Ishikawa (cell line): ENCODE results near the gene HECTD3.

Source experiments
- CEBPB ChIP-seq: IDR thresholded peaks from 2 replicates; pipeline ENCODE4 v1.6.1; 2012
- CREB1 ChIP-seq: IDR thresholded peaks from 2 replicates; pipeline ENCODE4 v1.6.1; 2012; ENCODE audit warnings: low read depth
- EGR1 ChIP-seq: IDR thresholded peaks from 2 replicates; pipeline ENCODE4 v1.6.1; 2012
- EP300 ChIP-seq: IDR thresholded peaks from 2 replicates; pipeline ENCODE4 v1.6.1; 2012; ENCODE audit warnings: borderline replicate concordance
- FOXM1 ChIP-seq: IDR thresholded peaks from 2 replicates; pipeline ENCODE4 v1.6.1; 2012; ENCODE audit warnings: low read depth, borderline replicate concordance
- MAX ChIP-seq: IDR thresholded peaks from 2 replicates; pipeline ENCODE4 v1.6.1; 2012
- NFIC ChIP-seq: IDR thresholded peaks from 2 replicates; pipeline ENCODE4 v1.6.1; 2012
- RAD21 ChIP-seq: IDR thresholded peaks from 2 replicates; pipeline ENCODE4 v1.6.1; 2012; ENCODE audit warnings: low read depth
- REST ChIP-seq: IDR thresholded peaks from 2 replicates; pipeline ENCODE4 v1.6.1; 2012; ENCODE audit warnings: low read depth, mild to moderate bottlenecking
- TAF1 ChIP-seq: IDR thresholded peaks from 2 replicates; pipeline ENCODE4 v1.6.1; 2012; ENCODE audit warnings: low read depth, mild to moderate bottlenecking
- TCF12 ChIP-seq: IDR thresholded peaks from 2 replicates; pipeline ENCODE4 v1.6.1; 2012; ENCODE audit warnings: low read depth
- TEAD4 ChIP-seq: IDR thresholded peaks from 2 replicates; pipeline ENCODE4 v1.6.1; 2012
- USF1 ChIP-seq: IDR thresholded peaks from 2 replicates; pipeline ENCODE4 v1.6.1; 2012
- YY1 ChIP-seq: IDR thresholded peaks from 2 replicates; pipeline ENCODE4 v1.6.1; 2012; ENCODE audit warnings: low read depth
- ZBTB7A ChIP-seq: IDR thresholded peaks from 2 replicates; pipeline ENCODE4 v1.6.1; 2012; ENCODE audit warnings: low read depth

The HECTD3 gene

GRCh38 chr1:45023663-45024062 is 12.5 kb upstream of the HECTD3 start:
- TF ChIP-seq USF1 = no peak
- TF ChIP-seq TAF1 = no peak
- no peak for TF ChIP-seq TEAD4
- TF ChIP-seq ZBTB7A = no peak
- TF ChIP-seq CREB1 = no peak
- TF ChIP-seq NFIC = no peak
- no peak for TF ChIP-seq RAD21
- TF ChIP-seq EP300 = no peak

GRCh38 chr1:45018599-45019230 is 7.6 kb upstream of the HECTD3 start:
- TF ChIP-seq YY1 = peak; percentile 44; the same call in 1 of the 2 replicates
- TF ChIP-seq RAD21 = peak; percentile 72
- no peak for TF ChIP-seq ZBTB7A

DNA sequence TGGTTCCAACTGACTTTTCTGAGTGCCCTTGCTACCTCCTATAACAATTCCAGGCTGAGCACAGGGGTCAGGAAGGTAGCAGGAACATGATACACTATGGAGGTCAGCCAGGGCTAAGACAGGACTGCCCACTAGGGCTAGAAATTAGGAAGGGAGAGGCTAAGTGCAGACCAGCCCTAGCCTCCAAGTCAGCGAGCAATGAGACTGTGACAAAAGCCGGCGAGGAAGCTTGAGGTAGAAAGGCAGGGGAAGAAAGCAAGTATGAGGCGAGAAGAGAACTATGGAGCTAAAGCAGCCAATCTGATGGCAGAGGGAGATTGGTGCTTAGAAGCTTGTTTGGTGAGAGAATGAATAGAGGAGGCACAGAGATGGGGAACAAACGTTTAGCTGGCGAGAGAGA is 5.6 kb upstream of the HECTD3 start:
- TF ChIP-seq TAF1 = no peak
- TF ChIP-seq NFIC = no peak
- TF ChIP-seq FOXM1 = no peak
- TF ChIP-seq REST = no peak
- TF ChIP-seq MAX = no peak
- no peak for TF ChIP-seq EGR1

GRCh38 chr1:45016090-45016697 is 5.1 kb upstream of the HECTD3 start:
- TF ChIP-seq EGR1 (no peak), REST (no peak), YY1 (no peak), TEAD4 (no peak), FOXM1 (no peak), RAD21 (no peak), USF1 (no peak)

DNA sequence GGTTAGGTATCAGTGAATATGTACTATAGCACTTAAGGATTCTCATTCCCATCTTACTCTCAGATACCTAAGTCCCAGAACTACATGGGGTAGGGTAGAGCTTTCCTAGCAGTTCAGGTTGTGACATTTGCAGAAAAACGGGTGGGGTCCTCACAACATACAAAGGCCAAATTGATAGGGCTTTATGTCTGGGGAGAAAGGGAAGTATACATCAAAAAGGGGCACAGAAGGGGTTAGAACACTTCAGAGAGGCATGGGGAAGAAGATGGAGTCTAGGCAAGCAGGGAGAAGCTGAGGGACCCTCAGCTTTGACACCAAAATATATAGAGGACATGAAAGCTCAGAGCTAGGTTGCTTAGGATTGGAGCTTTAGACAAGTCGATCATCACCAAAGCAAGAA is 4.6 kb upstream of the HECTD3 start:
- TF ChIP-seq EGR1 (no peak), CEBPB (no peak), TCF12 (no peak), YY1 (no peak), USF1 (no peak), RAD21 (no peak), CREB1 (no peak), EP300 (no peak)

GRCh38 chr1:45014321-45015028 is 3.4 kb upstream of the HECTD3 start:
- TF ChIP-seq FOXM1 (no peak), RAD21 (peak; percentile 84), EP300 (no peak), REST (no peak), YY1 (no peak), TAF1 (no peak), TEAD4 (no peak), NFIC (no peak)
